HUDEP-2 (cell line): ENCODE data around the gene ZBTB34.
A peak's percentile ranks its signal among the peaks of the same experiment; 100 is the strongest.

Experiments used
- DNase-seq, 76 experiments: peaks; one replicate each; lab custom pipeline; 2025; ENCODE audit not compliant: unreplicated experiment in 76 of 76; lab: John Stamatoyannopoulos, UW

ZBTB34 gene

DNA sequence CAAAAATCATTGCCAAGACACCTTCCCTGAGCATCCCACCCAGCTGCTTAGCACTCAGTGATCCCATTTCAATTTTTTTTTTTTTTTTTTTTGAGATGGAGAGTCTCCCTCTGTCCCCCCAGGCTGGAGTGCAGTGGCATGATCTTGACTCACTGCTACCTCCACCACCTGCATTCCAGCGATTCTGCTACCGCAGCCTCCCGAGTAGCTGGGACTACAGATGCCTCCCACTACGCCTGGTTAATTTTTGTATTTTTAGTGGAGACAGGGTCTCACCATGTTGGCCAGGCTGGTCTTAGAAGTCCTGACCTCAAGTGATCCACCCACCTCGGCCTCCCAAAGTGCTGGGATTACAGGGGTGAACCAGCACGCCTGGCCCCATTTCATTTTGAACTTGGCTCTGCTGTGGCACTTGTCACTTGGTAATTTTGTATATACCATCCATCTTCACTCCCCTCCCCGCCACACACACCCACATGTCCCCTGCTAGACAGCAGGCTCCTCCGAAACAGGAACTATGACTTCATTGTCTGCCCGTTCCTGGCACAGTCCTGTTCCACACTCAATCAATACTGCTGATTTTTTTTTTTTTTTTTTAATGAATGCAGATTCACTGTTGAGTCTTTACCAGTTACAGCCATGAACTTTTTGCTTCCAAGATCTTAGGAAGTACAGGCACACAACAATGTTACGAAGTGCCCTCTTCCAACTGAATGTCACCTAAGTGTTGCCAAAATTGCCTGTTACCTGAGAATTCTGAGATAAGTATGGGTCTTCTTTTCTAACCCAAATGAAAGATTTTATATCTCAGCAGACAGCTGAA lies 17.3 kb upstream of the ZBTB34 start:
- DNase-seq: no peak

- peak in 3 of 76 experiments; percentile 9 to 19 (median 12) for DNase-seq
Measured at GRCh38 chr9:126844085-126844484, 16.4 kb upstream of the ZBTB34 start.

- DNase-seq: no peak
Measured at GRCh38 chr9:126847051-126847450, 13.4 kb upstream of the ZBTB34 start.

DNA sequence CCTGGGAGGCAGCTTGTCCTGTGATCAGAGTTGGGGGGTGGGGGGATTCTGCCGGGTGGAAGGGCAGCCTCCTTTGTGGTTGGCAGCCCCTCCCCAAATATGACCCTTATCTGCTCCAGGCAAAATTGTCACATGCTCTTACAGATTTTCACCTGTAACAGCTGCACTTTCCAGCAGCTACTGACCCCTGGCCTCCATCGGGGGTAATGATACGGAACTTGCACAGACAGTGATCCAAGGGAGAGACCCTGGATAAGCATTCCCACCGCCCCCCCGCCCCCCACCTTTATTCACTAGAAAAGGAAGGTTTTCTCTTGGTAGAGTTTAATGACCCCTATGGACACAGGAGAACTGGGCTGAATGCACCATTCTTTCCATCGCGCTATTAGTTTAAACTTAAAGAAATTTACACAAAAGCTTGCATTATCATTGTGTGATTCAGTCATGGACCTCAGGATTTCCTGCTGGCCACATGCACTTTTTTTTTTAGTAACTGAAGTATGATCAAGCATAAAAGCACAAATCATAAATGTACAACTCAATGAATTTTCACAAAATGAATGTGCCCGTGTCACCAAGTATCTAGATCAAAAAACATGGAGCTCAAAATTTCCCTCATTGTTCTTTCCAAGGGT lies 10.7 kb upstream of the ZBTB34 start:
- DNase-seq: no peak

- no peak for DNase-seq
Measured at GRCh38 chr9:126851286-126851880, 9.1 kb upstream of the ZBTB34 start.

GRCh38 chr9:126852086-126852688 lies 8.3 kb upstream of the ZBTB34 start:
- DNase-seq: no peak

GRCh38 chr9:126853667-126854066 lies 6.8 kb upstream of the ZBTB34 start:
- DNase-seq: no peak

GRCh38 chr9:126854734-126855133 lies 5.7 kb upstream of the ZBTB34 start:
- no peak for DNase-seq

DNA sequence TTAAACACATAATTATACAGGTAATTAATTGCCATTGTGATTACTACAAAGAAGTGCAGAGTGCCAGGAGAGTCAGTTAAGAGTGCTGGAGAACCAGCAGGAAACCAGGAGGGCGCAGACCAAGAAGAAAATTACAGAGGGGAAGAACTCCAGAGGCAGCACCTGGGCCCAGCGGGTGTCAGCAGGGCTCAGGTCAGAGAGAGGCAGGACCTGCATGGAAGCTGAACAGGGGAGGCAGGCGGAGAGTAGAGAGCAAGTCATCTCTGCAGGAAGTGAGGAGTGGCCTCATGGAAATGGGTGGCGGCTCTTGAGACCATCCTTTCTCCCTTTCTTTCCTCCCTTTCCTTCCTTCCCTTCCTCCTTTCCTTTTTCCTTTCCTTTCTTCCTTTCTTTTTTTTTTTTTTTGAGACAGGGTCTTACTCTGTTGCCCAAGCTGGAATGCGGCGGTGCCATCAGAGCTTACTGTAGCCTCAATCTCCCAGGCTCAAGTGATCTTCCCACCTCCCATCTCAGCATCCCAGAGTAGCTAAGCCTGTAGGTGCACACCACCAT lies 4.0 kb upstream of the ZBTB34 start:
- no peak for DNase-seq

GRCh38 chr9:126857261-126857960 lies 3.0 kb upstream of the ZBTB34 start:
- no peak for DNase-seq

GRCh38 chr9:126859111-126859510 lies 1.3 kb upstream of the ZBTB34 start:
- no peak for DNase-seq

DNA sequence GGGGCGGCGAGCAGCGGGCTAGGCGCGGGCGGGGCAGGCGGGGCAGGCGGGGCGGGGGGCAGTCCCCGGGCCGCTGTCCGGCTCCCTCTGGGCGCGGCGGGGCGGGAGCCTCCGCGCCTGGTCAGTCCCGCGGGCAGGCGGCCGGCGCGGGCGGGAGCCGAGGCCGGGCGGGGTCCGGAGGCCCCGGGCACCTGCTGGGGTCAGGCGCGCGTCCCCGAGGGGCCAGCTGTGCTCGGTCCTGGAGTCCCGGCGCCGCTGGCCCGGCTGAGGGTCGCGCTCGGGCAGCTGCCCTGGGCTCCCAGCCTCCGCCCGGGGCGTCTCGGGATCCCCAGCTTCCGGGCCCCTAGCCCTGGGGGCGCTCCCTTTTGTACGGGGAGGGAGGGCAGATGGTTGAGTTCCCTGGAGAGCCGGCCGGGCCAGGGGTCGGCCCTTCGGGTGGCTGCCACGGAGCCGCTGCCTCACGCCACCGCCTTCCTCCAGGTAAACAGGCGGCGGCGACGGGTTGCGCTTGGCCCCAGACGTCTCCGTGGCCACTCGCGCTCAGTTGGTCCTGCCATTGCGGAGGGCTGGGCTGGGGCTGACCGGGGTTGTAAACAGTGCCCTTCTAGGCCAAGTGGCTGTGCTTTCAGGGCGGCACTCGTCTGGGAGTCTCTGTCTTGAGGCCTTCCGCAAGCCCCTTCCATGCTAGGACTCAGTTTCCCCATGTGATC lies 473 bp downstream of the ZBTB34 start:
- peak in 7 of 76 experiments; percentile 4 to 34 (median 10) for DNase-seq

DNA sequence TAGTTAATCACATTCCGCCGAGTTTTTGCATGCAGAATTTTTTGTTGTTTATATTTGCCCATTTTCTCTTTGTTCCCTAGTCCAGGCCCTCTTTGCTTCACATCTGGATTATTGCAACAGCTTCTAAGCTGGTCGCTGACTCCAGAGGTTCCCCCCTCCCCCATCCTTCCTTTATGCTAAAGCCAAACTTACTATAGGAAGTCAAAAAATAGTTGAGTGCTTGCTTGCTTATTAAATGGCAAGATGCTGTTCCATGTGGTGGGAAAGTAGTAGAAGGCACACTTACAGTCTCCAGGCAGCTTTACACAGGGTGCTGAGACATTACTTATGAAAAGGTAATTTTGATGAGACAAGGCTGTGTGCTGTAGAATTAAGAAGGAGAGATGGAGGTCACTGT lies 1.3 kb downstream of the ZBTB34 start:
- DNase-seq: peak in 1 of 76 experiments; percentile 14

DNA sequence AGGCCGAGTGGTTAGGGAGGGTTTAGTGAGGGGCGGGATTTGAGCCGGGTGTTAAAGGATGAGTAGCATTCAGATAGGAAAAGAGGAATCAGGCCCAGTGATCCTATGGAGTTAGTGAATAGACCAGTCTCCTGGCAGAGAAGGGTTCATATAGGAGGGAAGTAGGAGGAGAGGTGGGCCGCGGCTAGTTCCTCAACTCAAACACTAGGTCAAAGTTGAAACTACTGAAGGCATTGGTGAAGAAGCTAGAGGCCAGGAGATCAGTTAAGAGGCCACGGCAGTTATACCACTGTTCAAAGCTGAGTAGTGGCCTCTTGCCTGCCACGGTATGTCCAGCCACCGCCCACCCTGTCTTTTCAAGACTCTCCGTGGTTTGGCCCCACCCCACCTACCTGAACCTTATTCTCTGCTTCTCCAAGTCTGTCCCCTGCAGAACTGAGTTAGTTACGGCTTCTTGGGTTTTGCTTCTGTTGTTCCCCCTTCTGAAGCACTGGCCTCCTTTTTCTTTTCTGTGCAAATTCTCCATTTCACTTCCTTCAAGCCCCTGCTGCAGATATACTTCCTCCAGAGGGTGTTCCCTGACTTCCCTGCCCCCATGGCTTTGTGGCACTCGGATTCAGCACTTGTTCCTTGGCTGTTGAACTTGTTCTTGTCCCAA lies 1.8 kb downstream of the ZBTB34 start:
- DNase-seq: peak in 5 of 76 experiments; percentile 4 to 33 (median 11)

GRCh38 chr9:126864771-126865170 lies 4.3 kb downstream of the ZBTB34 start:
- no peak for DNase-seq

GRCh38 chr9:126869368-126869767 lies 8.9 kb downstream of the ZBTB34 start:
- DNase-seq: no peak

DNA sequence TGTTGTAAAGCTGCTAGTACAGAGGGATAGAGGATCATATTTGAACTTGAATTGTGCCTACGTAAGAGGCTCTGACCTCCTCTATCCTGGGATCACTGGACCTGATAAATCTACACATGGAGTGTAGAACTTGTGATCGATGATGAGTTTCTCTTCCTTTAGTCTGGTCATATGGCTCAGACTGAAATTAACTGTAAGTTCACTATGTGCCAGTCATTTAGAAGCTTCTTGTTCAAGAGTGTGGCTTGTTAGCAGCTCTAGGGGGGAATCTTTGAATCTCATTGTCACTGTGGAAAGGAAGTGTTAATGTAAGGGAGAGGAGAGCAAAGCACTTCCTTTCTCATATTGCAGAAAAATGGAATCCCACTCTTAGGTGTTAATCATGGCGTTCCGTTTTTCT lies 12.1 kb downstream of the ZBTB34 start:
- no peak for DNase-seq

GRCh38 chr9:126874546-126875314 lies 14.3 kb downstream of the ZBTB34 start:
- no peak for DNase-seq
